IPS-18a (cell line): ENCODE data around the gene MYO3B.

Experiments used
- H3K27ac ChIP-seq: one replicate; pipeline ENCODE4 v1.5.1; 2013; ENCODE audit warnings: low read length
- H3K27me3 ChIP-seq: one replicate; pipeline ENCODE4 v1.6.1; 2013; ENCODE audit warnings: mild to moderate bottlenecking, low read length; ENCODE audit not compliant: control insufficient read depth, insufficient read depth
- H3K36me3 ChIP-seq: one replicate; pipeline ENCODE4 v1.6.1; 2013; ENCODE audit warnings: low read depth, low read length; ENCODE audit not compliant: control insufficient read depth
- H3K4me1 ChIP-seq: one replicate; pipeline ENCODE4 v1.6.1; 2013; ENCODE audit warnings: low read depth, low read length; ENCODE audit not compliant: control insufficient read depth
- H3K4me3 ChIP-seq: one replicate; pipeline ENCODE4 v1.5.1; 2013; ENCODE audit warnings: low read length
- H3K9ac ChIP-seq: one replicate; pipeline ENCODE4 v1.6.1; 2013; ENCODE audit warnings: mild to moderate bottlenecking, low read length, moderate library complexity
- H3K9me3 ChIP-seq: one replicate; pipeline ENCODE4 v1.6.1; 2013; ENCODE audit warnings: low read depth, low read length; ENCODE audit not compliant: control insufficient read depth

The MYO3B gene

GRCh38 chr2:170163411-170164065 lies 14.4 kb upstream of the MYO3B start:
- Histone ChIP-seq H3K4me1 (no peaks in the 10 kb centered on the region), H3K9me3 (no peaks in the 10 kb centered on the region), H3K27ac (no peak overlapping the region), H3K27me3 (no peaks in the 10 kb centered on the region), H3K36me3 (no peaks in the 10 kb centered on the region), H3K9ac (no peak overlapping the region), H3K4me3 (no peak overlapping the region)

DNA sequence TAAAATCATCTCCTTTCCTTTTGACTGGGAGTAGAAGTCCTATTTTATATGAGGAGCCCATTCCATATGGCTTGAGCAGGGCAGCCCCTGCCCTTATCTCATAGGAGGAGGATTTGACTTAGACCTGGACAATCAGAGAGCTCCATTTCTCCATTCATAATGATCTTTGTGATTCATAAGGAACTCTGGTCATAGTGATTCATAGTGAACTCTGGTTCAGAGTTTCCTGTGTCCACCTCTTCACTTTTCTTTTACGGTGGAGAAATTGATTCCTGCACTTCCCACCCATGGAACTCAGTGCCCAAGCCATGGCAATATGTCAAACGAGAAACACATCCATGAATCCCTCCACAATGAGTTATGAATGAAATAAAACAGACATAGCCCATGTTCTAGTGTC lies 12.8 kb upstream of the MYO3B start:
- no peaks in the 10 kb centered on the region for H3K36me3 ChIP-seq
- no peaks in the 10 kb centered on the region for H3K9me3 ChIP-seq
- peaks cover 2% of the 10 kb centered on the region for H3K4me1 ChIP-seq
- no peak overlapping the region for H3K9ac ChIP-seq
- no peak overlapping the region for H3K27ac ChIP-seq
- no peak overlapping the region for H3K4me3 ChIP-seq
- no peaks in the 10 kb centered on the region for H3K27me3 ChIP-seq

- peaks cover 8% of the 10 kb centered on the region for H3K4me1 ChIP-seq
- no peak overlapping the region for H3K9ac ChIP-seq
- H3K27me3 ChIP-seq: no peaks in the 10 kb centered on the region
- H3K36me3 ChIP-seq: no peaks in the 10 kb centered on the region
- no peak overlapping the region for H3K4me3 ChIP-seq
- H3K9me3 ChIP-seq: no peaks in the 10 kb centered on the region
- H3K27ac ChIP-seq: no peak overlapping the region
Measured at GRCh38 chr2:170166735-170167134, 11.2 kb upstream of the MYO3B start.

DNA sequence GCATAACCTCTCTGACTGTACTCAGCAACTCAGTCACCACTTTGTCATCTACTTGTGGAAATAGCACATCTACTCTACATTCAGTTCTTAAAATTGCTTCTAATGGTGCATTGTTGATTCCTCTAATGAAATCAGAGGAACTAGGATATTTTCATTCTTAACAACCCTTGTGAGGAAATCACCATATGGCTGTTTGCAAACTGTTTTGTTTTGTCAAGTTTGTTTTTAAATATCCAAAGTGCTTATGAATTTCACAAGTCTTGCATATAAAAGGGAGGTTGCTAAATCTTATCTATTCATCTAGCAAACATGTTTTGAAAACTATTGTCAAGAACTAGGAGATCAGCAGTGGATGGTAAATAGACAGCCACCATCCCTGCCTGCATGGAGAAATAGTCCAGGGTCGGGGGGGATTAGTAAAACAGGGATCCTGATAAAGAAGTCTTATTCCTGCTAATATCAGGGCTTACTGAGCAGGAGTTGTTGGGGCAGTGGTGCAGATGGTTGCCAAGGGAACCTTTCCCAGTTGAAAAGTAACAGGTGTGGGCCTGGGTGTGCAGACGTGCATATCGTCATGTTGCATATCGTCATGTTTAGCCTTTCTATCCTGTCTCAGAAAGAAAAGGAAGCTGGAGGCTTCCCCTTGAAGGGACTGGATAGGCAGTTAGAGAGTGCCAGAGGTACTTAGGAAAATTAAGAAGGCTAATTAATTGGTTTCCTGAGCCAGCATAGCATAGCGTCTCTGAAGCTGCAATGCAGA lies 7.5 kb upstream of the MYO3B start:
- no peak overlapping the region for H3K4me3 ChIP-seq
- no peak overlapping the region for H3K9ac ChIP-seq
- no peaks in the 10 kb centered on the region for H3K27me3 ChIP-seq
- no peaks in the 10 kb centered on the region for H3K9me3 ChIP-seq
- H3K36me3 ChIP-seq: no peaks in the 10 kb centered on the region
- H3K27ac ChIP-seq: no peak overlapping the region
- peaks cover 8% of the 10 kb centered on the region for H3K4me1 ChIP-seq

DNA sequence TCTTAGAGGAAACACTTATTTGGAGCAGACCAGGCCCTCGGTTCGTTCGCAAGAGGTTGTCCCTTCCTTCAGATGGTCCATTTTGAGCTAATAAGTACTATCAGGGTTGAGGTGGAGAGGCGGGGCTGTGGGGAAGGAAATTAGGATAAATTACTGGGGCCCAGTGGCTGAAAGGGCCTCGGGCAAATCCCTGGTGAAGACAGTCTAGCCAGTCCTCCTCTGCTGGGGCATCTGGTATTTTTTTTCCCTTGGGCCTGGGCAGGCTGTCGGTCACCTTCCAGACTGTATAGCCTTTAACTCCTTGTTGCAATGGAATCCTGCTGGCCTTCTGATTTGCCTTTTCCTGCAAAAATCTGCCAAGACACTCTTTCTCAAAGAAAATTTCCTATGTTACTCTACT lies 1.7 kb upstream of the MYO3B start:
- H3K27ac ChIP-seq: no peak overlapping the region
- no peak overlapping the region for H3K9ac ChIP-seq
- no peaks in the 10 kb centered on the region for H3K27me3 ChIP-seq
- no peaks in the 10 kb centered on the region for H3K36me3 ChIP-seq
- H3K9me3 ChIP-seq: no peaks in the 10 kb centered on the region
- H3K4me1 ChIP-seq: peaks cover 4% of the 10 kb centered on the region
- no peak overlapping the region for H3K4me3 ChIP-seq

GRCh38 chr2:170180031-170180566 lies 2.2 kb downstream of the MYO3B start:
- no peaks in the 10 kb centered on the region for H3K36me3 ChIP-seq
- H3K27me3 ChIP-seq: no peaks in the 10 kb centered on the region
- H3K4me1 ChIP-seq: peaks cover 7% of the 10 kb centered on the region
- H3K9ac ChIP-seq: no peak overlapping the region
- H3K9me3 ChIP-seq: peaks cover 2% of the 10 kb centered on the region
- no peak overlapping the region for H3K27ac ChIP-seq
- H3K4me3 ChIP-seq: no peak overlapping the region

- Histone ChIP-seq H3K9ac (no peak overlapping the region), H3K27ac (no peak overlapping the region), H3K36me3 (no peaks in the 10 kb centered on the region), H3K9me3 (peaks cover 9% of the 10 kb centered on the region), H3K4me3 (no peak overlapping the region), H3K4me1 (peaks cover 7% of the 10 kb centered on the region), H3K27me3 (no peaks in the 10 kb centered on the region)
Measured at GRCh38 chr2:170181602-170182001, 3.7 kb downstream of the MYO3B start.

DNA sequence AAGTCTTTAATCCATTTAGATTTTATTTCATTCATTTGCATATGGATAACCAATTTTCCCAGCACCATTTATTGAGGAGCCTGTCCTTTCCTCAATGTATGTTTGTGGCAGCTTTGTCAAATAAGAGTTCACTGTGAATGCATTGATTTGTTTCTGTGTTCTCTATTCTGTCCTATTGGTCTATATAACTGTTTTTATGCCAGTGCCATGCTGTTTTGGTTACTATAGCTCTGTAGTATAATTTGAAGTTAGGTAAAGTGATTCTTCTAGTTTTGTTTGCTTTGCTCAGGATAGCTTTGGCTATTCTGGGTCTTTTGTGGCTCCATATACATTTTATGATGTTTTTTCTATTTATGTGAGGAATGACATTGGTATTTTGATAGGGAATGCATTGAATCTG lies 7.4 kb downstream of the MYO3B start:
- Histone ChIP-seq H3K27me3 (no peaks in the 10 kb centered on the region), H3K9me3 (peaks cover 11% of the 10 kb centered on the region), H3K4me3 (no peak overlapping the region), H3K9ac (no peak overlapping the region), H3K36me3 (no peaks in the 10 kb centered on the region), H3K4me1 (peaks cover 3% of the 10 kb centered on the region), H3K27ac (no peak overlapping the region)

- Histone ChIP-seq H3K4me3 (no peak overlapping the region), H3K36me3 (no peaks in the 10 kb centered on the region), H3K9ac (no peak overlapping the region), H3K27ac (no peak overlapping the region), H3K9me3 (peaks cover 11% of the 10 kb centered on the region), H3K4me1 (no peaks in the 10 kb centered on the region), H3K27me3 (no peaks in the 10 kb centered on the region)
Measured at GRCh38 chr2:170189757-170190156, 11.8 kb downstream of the MYO3B start.

DNA sequence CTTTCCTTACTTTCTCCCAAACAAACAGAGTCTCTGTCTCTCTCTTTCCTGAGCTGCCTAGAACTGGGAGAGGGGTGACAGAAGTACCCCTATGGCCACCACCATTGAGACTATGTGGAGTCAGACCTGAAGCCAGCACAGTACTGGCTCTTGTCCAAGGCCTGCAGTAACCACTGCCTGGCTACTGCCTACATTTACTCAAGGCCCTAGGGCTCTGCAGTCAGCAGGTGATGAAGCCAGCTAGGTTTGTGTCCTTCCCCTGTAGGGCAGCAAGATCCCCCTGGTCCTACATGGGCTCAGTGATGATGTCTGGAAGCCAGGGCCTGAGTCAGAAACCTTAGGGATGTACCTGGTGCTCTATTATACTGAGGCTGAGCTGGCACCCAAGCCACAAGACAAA lies 12.2 kb downstream of the MYO3B start:
- H3K27ac ChIP-seq: no peak overlapping the region
- no peak overlapping the region for H3K4me3 ChIP-seq
- no peak overlapping the region for H3K9ac ChIP-seq
- no peaks in the 10 kb centered on the region for H3K4me1 ChIP-seq
- H3K9me3 ChIP-seq: peaks cover 8% of the 10 kb centered on the region
- no peaks in the 10 kb centered on the region for H3K27me3 ChIP-seq
- no peaks in the 10 kb centered on the region for H3K36me3 ChIP-seq

- no peaks in the 10 kb centered on the region for H3K36me3 ChIP-seq
- no peak overlapping the region for H3K27ac ChIP-seq
- no peaks in the 10 kb centered on the region for H3K27me3 ChIP-seq
- no peak overlapping the region for H3K4me3 ChIP-seq
- H3K9me3 ChIP-seq: peaks cover 4% of the 10 kb centered on the region
- H3K9ac ChIP-seq: no peak overlapping the region
- no peaks in the 10 kb centered on the region for H3K4me1 ChIP-seq
Measured at GRCh38 chr2:170191166-170191866, 13.4 kb downstream of the MYO3B start.
